B cell (primary cell): Measurements from ENCODE around the gene GDF9. TPM values are rescaled to one million over a fixed set of nuclear protein-coding genes. Genes with fewer than 3 reads are reported as not detected.

Experiments used
- ATAC-seq: fragments of 200-7000 bp; cut with Tn5 transposase; one replicate; pipeline ENCODE4 v1.10.0; 2021; ENCODE audit warnings: low read depth, mild to moderate bottlenecking, moderate number of reproducible peaks, moderate library complexity
- CTCF ChIA-PET: fragments of 350-600 bp; sonication (Branson Sonifier 250); formaldehyde crosslinking; loops from one replicate; lab custom pipeline; 2021; ENCODE audit warnings: antibody characterized with exemption, inconsistent platforms; lab: Charles Lee
- POLR2A ChIA-PET: fragments of 350-600 bp; sonication (Branson Sonifier 250); formaldehyde crosslinking; loops from one replicate; lab custom pipeline; 2021; ENCODE audit warnings: antibody characterized with exemption; lab: Charles Lee
- DNase-seq: peaks from one replicate; pipeline ENCODE4 v3.0.0; 2013
- H2AFZ ChIP-seq: 2 replicates; pipeline ENCODE4 v1.6.1; 2012; ENCODE audit warnings: mild to moderate bottlenecking, low read depth, low read length; ENCODE audit not compliant: insufficient read depth, poor library complexity, severe bottlenecking
- H3K27ac ChIP-seq, 2 donors: 1 replicate in 1 of 2; 2 replicates in 1 of 2; pipeline ENCODE4 v1.5.1; 2012 to 2013; ENCODE audit warnings: low read length in 2 of 2, mild to moderate bottlenecking in 2 of 2, moderate library complexity in 1 of 2
- H3K27me3 ChIP-seq, 4 experiments: fragments of 200-600 bp in 1 of 4; sonication (generic) in 1 of 4; replicated peaks in 1 of 4; 1 replicate in 2 of 4; 2 replicates in 2 of 4; pipeline versions ENCODE4 v1.6.1 to v1.7.0; 2013 to 2016; ENCODE audit warnings: low read length in 3 of 4, mild to moderate bottlenecking in 2 of 4, mixed read lengths in 1 of 4, moderate library complexity in 1 of 4; ENCODE audit not compliant: insufficient read depth in 4 of 4, control insufficient read depth in 3 of 4; ENCODE audit errors: control extremely low read depth in 1 of 4
- H3K36me3 ChIP-seq, 2 experiments: replicated peaks in 1 of 2; 1 replicate in 1 of 2; 2 replicates in 1 of 2; pipeline versions ENCODE4 v1.6.1 to v1.7.1; 2013; ENCODE audit warnings: low read length in 1 of 2; ENCODE audit not compliant: insufficient read depth in 2 of 2, control insufficient read depth in 1 of 2; ENCODE audit errors: control extremely low read depth in 1 of 2, extremely low read depth in 1 of 2
- H3K4me1 ChIP-seq, 2 donors: fragments of 200-600 bp in 1 of 2; sonication (generic) in 1 of 2; 1 replicate in 1 of 2; 2 replicates in 1 of 2; pipeline versions ENCODE4 v1.5.1 to v1.6.1; 2013 to 2017; ENCODE audit warnings: low read length in 2 of 2; ENCODE audit not compliant: control insufficient read depth in 2 of 2, insufficient read depth in 2 of 2
- H3K4me2 ChIP-seq: replicated peaks from 2 replicates; pipeline ENCODE3; 2012; ENCODE audit warnings: mild to moderate bottlenecking, low read depth, low read length; ENCODE audit not compliant: poor library complexity, severe bottlenecking
- H3K4me3 ChIP-seq, 5 experiments: fragments of 200-600 bp in 1 of 5; sonication (generic) in 1 of 5; 1 replicate in 3 of 5; 2 replicates in 2 of 5; pipeline versions ENCODE4 v1.5.1 to v1.7.0; 2011 to 2016; ENCODE audit warnings: low read length in 4 of 5, mild to moderate bottlenecking in 4 of 5, low read depth in 2 of 5, control low read depth in 1 of 5, moderate library complexity in 1 of 5; ENCODE audit not compliant: insufficient read depth in 1 of 5; ENCODE audit errors: control extremely low read depth in 1 of 5, extremely low read depth in 1 of 5
- H3K79me2 ChIP-seq: fragments of 200-600 bp; sonication (generic); one replicate; pipeline ENCODE4 v1.6.0; 2016; ENCODE audit warnings: low read length; ENCODE audit not compliant: control insufficient read depth, insufficient read depth
- H3K9ac ChIP-seq: fragments of 200-600 bp; sonication (generic); 2 replicates; pipeline ENCODE4 v1.6.1; 2017; ENCODE audit warnings: mild to moderate bottlenecking, low read length, moderate library complexity
- H3K9me3 ChIP-seq, 3 donors: one replicate each; pipeline versions ENCODE4 v1.6.1 to v1.7.1; 2013; ENCODE audit warnings: low read length in 2 of 3; ENCODE audit not compliant: control insufficient read depth in 2 of 3, insufficient read depth in 1 of 3; ENCODE audit errors: control extremely low read depth in 1 of 3
- H4K20me1 ChIP-seq: 2 replicates; pipeline ENCODE4 v1.6.0; 2012; ENCODE audit warnings: mild to moderate bottlenecking, low read length; ENCODE audit not compliant: insufficient read depth, control insufficient read depth, poor library complexity, severe bottlenecking
- H3K27ac Mint-ChIP-seq: one replicate; pipeline ENCODE4 v1.8.0; 2021; ENCODE audit warnings: mixed read lengths
- H3K27me3 Mint-ChIP-seq: one replicate; pipeline ENCODE4 v1.8.0; 2021; ENCODE audit warnings: mixed read lengths
- H3K4me1 Mint-ChIP-seq: one replicate; pipeline ENCODE4 v1.8.0; 2021; ENCODE audit warnings: mixed read lengths
- H3K4me3 Mint-ChIP-seq: one replicate; pipeline ENCODE4 v1.8.0; 2021; ENCODE audit warnings: mixed read lengths
- H3K9me3 Mint-ChIP-seq: one replicate; pipeline ENCODE4 v1.8.0; 2022; ENCODE audit warnings: mixed read lengths; ENCODE audit not compliant: insufficient read depth
- CTCF ChIP-seq: fragments of 200-600 bp; IDR thresholded peaks from one replicate; pipeline ENCODE4 v1.8.0; 2022; ENCODE audit warnings: antibody characterized with exemption, mild to moderate bottlenecking
- EZH2 ChIP-seq: IDR thresholded peaks from 2 replicates; pipeline ENCODE4 v1.6.1; 2012; ENCODE audit warnings: borderline replicate concordance, low read depth, mild to moderate bottlenecking, moderate library complexity, low read length; ENCODE audit not compliant: insufficient read depth, poor library complexity, severe bottlenecking
- WGBS: methylation state at CpG from one replicate; pipeline ENCODE4 v1.1.5; 2013; ENCODE audit warnings: missing lambda C conversion rate; ENCODE audit not compliant: insufficient coverage; 5-methylcytosine and 5-hydroxymethylcytosine counted together
- intact Hi-C: fragments of 100-400 bp; cut with micrococcal nuclease; formaldehyde crosslinking; loops from one replicate; pipeline ENCODE4 v1.10.0; 2022
- polyA plus RNA-seq: library from polyadenylated mRNA; depleted of rRNA; stranded (reverse); fragments of >200 nt; gene quantifications from 2 replicates; pipeline ENCODE4 v1.2.3, GENCODE V29; 2012
- total RNA-seq, 2 donors: library from RNA; stranded (reverse); fragments of 120-200 nt in 1 of 2; gene quantifications; 1 replicate in 1 of 2; 2 replicates in 1 of 2; pipeline versions ENCODE4 v1.2.3 to v1.2.4, GENCODE V29; 2013 to 2022

Gene GDF9
- total and polyA plus RNA-seq, 2 donors (not counting 1 experiment from before 2014, with no cell fraction given): 0.67 to 0.88 TPM

- ChIA-PET POLR2A (interaction anchor here (0.6 kb wide), 1 partner anchor 1391 kb away, joined by 5 read pairs; no protein-coding TSS in a partner anchor), CTCF (interaction anchor here (1.3 to 1.6 kb wide), 3 partner anchors 12 to 15 kb away, joined by 3 to 6 read pairs (median 3); no protein-coding TSS in a partner anchor)
- Mint-ChIP-seq H3K4me3 (no peak overlapping the region), H3K27me3 (no peaks in the 10 kb centered on the region), H3K9me3 (no peaks in the 10 kb centered on the region), H3K4me1 (no peaks in the 10 kb centered on the region), H3K27ac (no peak overlapping the region)
- no peak overlapping the region for H3K4me3 ChIP-seq
- TF ChIP-seq CTCF: no peak
- no peak for TF ChIP-seq EZH2
- no peak overlapping the region for H3K27ac ChIP-seq
- no peaks in the 10 kb centered on the region for H4K20me1 ChIP-seq
- ATAC-seq: no peak
- H3K9ac ChIP-seq: no peak overlapping the region
- 82% methylated on average over 2 of the region's 4 CpGs for WGBS
- DNase-seq: no peak
- no peak overlapping the region for H2AFZ ChIP-seq
- H3K79me2 ChIP-seq: peaks cover 8% of the 10 kb centered on the region
- intact Hi-C loops: no loop called here
- no peaks in the 10 kb centered on the region for H3K4me1 ChIP-seq
- no peaks in the 10 kb centered on the region for H3K27me3 ChIP-seq
- H3K36me3 ChIP-seq: peaks cover 20 to 77% of the 10 kb centered on the region in 2 experiments
- H3K9me3 ChIP-seq: no peaks in the 10 kb centered on the region
- no peak overlapping the region for H3K4me2 ChIP-seq
Observed at GRCh38 chr5:132895719-132896305, 29.5 kb upstream of the GDF9 start.

- CTCF ChIA-PET: interaction anchor here (0.7 to 1.5 kb wide), 3 partner anchors 7 to 523 kb away, joined by 3 to 4 read pairs (median 3); partner anchors contain the start of gene SHROOM1
- Histone ChIP-seq H3K4me3 (no peak overlapping the region), H3K36me3 (peaks cover 37 to 80% of the 10 kb centered on the region in 2 experiments), H3K9me3 (no peaks in the 10 kb centered on the region), H3K4me2 (no peak overlapping the region), H3K27me3 (no peaks in the 10 kb centered on the region), H4K20me1 (no peaks in the 10 kb centered on the region), H3K27ac (no peak overlapping the region), H3K9ac (no peak overlapping the region), H2AFZ (no peak overlapping the region), H3K4me1 (no peaks in the 10 kb centered on the region), H3K79me2 (peaks cover 5% of the 10 kb centered on the region)
- DNase-seq: no peak
- ATAC-seq: no peak
- H3K27me3 Mint-ChIP-seq: no peaks in the 10 kb centered on the region
- POLR2A ChIA-PET: no interaction called here
- TF ChIP-seq CTCF: no peak
- TF ChIP-seq EZH2: no peak
- no peak overlapping the region for H3K27ac Mint-ChIP-seq
- WGBS: 93% methylated on average over 2 of the region's 4 CpGs
- no peaks in the 10 kb centered on the region for H3K9me3 Mint-ChIP-seq
- no peak overlapping the region for H3K4me3 Mint-ChIP-seq
- intact Hi-C loops: no loop called here
- peaks cover 8% of the 10 kb centered on the region for H3K4me1 Mint-ChIP-seq
Observed at GRCh38 chr5:132890817-132891216, 24.5 kb upstream of the GDF9 start.
